K562 (cell line): Measurements from ENCODE around the gene RBMS1. TPM values are rescaled to one million over a fixed set of nuclear protein-coding genes. Genes with fewer than 3 reads are reported as not detected.

Experiments used
- HMG20B ChIP-seq: fragments of 250-450 bp; sonication (Bioruptor Pico); IDR thresholded peaks from 2 replicates; pipeline ENCODE4 v1.5.0; 2021; ENCODE audit warnings: mild to moderate bottlenecking
- MGA ChIP-seq: fragments of 450-650 bp; IDR thresholded peaks from 2 replicates; pipeline ENCODE4 v1.6.1; 2016; ENCODE audit warnings: mild to moderate bottlenecking, moderate library complexity
- polyA plus RNA-seq, 8 experiments: library from polyadenylated mRNA; depleted of rRNA in 4 of 8; stranded (reverse) in 5 of 8; unstranded in 3 of 8; fragments of >200 nt; fragmentation: Nextera tagmentation in 2 of 8; fragmentation: Illumina TruSeq in 1 of 8; extraction: Ambion mirVana in 2 of 8; extraction: Trizol in 1 of 8; gene quantifications; 2 replicates each; pipeline versions ENCODE4 v1.2.1 to v1.2.3, GENCODE V29; 2011 to 2014; ENCODE audit warnings: inconsistent platforms in 1 of 8, missing spikeins in 1 of 8
- total RNA-seq, 7 experiments: library from RNA; depleted of rRNA in 6 of 7; stranded (reverse); fragments of >200 nt in 6 of 7; fragmentation: Illumina TruSeq in 2 of 7; extraction: Trizol in 2 of 7; gene quantifications; 2 replicates each; pipeline versions ENCODE4 v1.2.1 to v1.2.3, GENCODE V29; 2011 to 2021; ENCODE audit warnings: low replicate concordance in 1 of 7

The RBMS1 gene
- total and polyA plus RNA-seq, 9 of the 15 experiments (the other 6 are each of a cell fraction or from before 2014, with no cell fraction given): 0.04 to 0.31 (median 0.09) TPM; not detected in 6

- TF ChIP-seq MGA (no peak), HMG20B (CRISPR knock-in tag) (no peak)
- TF ChIP-seq, all 486 proteins: peak for 0
Measured at GRCh38 chr2:160255408-160255807, 238.2 kb downstream of the RBMS1 start (continued).
